Gastroesophageal sphincter (tissue), 4 donors: Measurements from ENCODE around the gene ABRAXAS1. TPM values are rescaled to one million over a fixed set of nuclear protein-coding genes. Genes with fewer than 3 reads are reported as not detected.
A peak's percentile ranks its signal among the peaks of the same experiment; 100 is the strongest.

Experiments
- ATAC-seq: fragments of 150-250 bp; one replicate; pipeline ENCODE4 v1.9.1; 2016; ENCODE audit warnings: mild to moderate bottlenecking, moderate library complexity
- H3K27ac ChIP-seq, 4 donors: fragments of 200-600 bp; sonication (generic) in 3 of 4; 1 replicate in 3 of 4; 2 replicates in 1 of 4; pipeline ENCODE4 v1.5.1; 2016 to 2019
- H3K27me3 ChIP-seq: fragments of 200-600 bp; sonication (generic); one replicate; pipeline ENCODE4 v1.5.1; 2019
- H3K36me3 ChIP-seq, 2 donors: fragments of 200-600 bp; sonication (generic); one replicate each; pipeline ENCODE4 v1.5.1; 2019; ENCODE audit warnings: control low read depth in 1 of 2
- H3K4me1 ChIP-seq, 3 donors: fragments of 200-600 bp; sonication (generic); 1 replicate in 2 of 3; 2 replicates in 1 of 3; pipeline ENCODE4 v1.5.1; 2016 to 2019; ENCODE audit warnings: control low read depth in 2 of 3
- H3K4me3 ChIP-seq, 2 donors: fragments of 200-600 bp; sonication (generic); one replicate each; pipeline ENCODE4 v1.5.1; 2019; ENCODE audit warnings: mild to moderate bottlenecking in 1 of 2, moderate library complexity in 1 of 2
- H3K9me3 ChIP-seq, 3 donors: fragments of 200-600 bp; sonication (generic); one replicate each; pipeline ENCODE4 v1.5.1; 2017 to 2019; ENCODE audit warnings: control low read depth in 2 of 3
- CTCF ChIP-seq, 4 experiments: fragments of 200-600 bp in 2 of 4; fragments of 450-650 bp in 2 of 4; sonication (generic) in 1 of 4; IDR thresholded peaks; one replicate each; pipeline ENCODE4 v1.5.1; 2017 to 2019; ENCODE audit warnings: antibody characterized with exemption in 4 of 4, mild to moderate bottlenecking in 2 of 4, moderate library complexity in 2 of 4
- EP300 ChIP-seq: sonication (generic); formaldehyde crosslinking; IDR thresholded peaks from one replicate; pipeline ENCODE4 v1.6.1; 2017; ENCODE audit warnings: antibody characterized with exemption, mild to moderate bottlenecking
- POLR2A ChIP-seq, 2 donors: fragments of 450-650 bp; IDR thresholded peaks; one replicate each; pipeline ENCODE4 v1.6.1; 2017; ENCODE audit warnings: antibody characterized with exemption in 2 of 2, mild to moderate bottlenecking in 2 of 2, moderate library complexity in 1 of 2
- POLR2AphosphoS5 ChIP-seq: sonication (generic); formaldehyde crosslinking; IDR thresholded peaks from one replicate; pipeline ENCODE4 v1.6.1; 2017; ENCODE audit warnings: antibody characterized with exemption
- WGBS, 2 donors: methylation state at CpG; one replicate each; pipeline ENCODE4 v1.1.5; 2018; ENCODE audit warnings: low coverage in 1 of 2; 5-methylcytosine and 5-hydroxymethylcytosine counted together
- total RNA-seq, 4 donors: library from RNA; depleted of rRNA; stranded (reverse); fragments of >200 nt; gene quantifications; one replicate each; pipeline ENCODE4 v1.1.0, GENCODE V29; 2016

ABRAXAS1 gene
- total RNA-seq, result 10 to 100 TPM in 3 of 4 donors, 1 to 10 TPM in 1; 8.3 to 18.4 (median 11.3) TPM

GRCh38 chr4:83484500-83485461 is at the start of gene ABRAXAS1:
Gene ABRAXAS1 (minus strand): TSS chr4:83485100. CDS start chr4:83485072, 28 bp downstream.
- H3K27me3 ChIP-seq, result no peaks in the 10 kb centered on the region
- H3K4me1 ChIP-seq, result peaks cover 0 to 23% (median 7%) of the 10 kb centered on the region in 3 donors
- ATAC-seq, result peak; percentile 97
- no peaks in the 10 kb centered on the region for H3K9me3 ChIP-seq
- peak; percentile 94 for TF ChIP-seq POLR2AphosphoS5
- TF ChIP-seq EP300, result no peak
- TF ChIP-seq POLR2A (IDR thresholded peaks at IDR 0.05), result peak; percentile 79 to 89
- H3K4me3 ChIP-seq, result peak within 1 kb of the TSS; percentile 47 to 71
- peak within 1 kb of the TSS; percentile 50 to 98 (median 91) for H3K27ac ChIP-seq
- H3K36me3 ChIP-seq, result peaks cover 0 to 12% of the 10 kb centered on the region in 2 donors
- WGBS, 2 donors, result 1 to 3% methylated on average over 23 to 53 of the region's 93 CpGs

- TF ChIP-seq POLR2AphosphoS5, result no peak
- TF ChIP-seq EP300, result no peak
- no peak for TF ChIP-seq POLR2A (IDR thresholded peaks at IDR 0.05)
- no peak for TF ChIP-seq CTCF (IDR thresholded peaks at IDR 0.05)
- Histone ChIP-seq H3K9me3 (peaks cover 0 to 10% (median 0%) of the 10 kb centered on the region in 3 donors), H3K27me3 (peaks cover 14% of the 10 kb centered on the region), H3K27ac (no peak overlapping the region), H3K36me3 (no peaks in the 10 kb centered on the region), H3K4me3 (no peak overlapping the region), H3K4me1 (no peaks in the 10 kb centered on the region)
- 94% methylated on average over 2 of the region's 2 CpGs; no CpG with 5 or more reads in 1 of the 2 donors for WGBS, 2 donors
- ATAC-seq, result no peak
Observed at GRCh38 chr4:83527671-83528070, 42.8 kb upstream of the ABRAXAS1 start.

- no peak for TF ChIP-seq POLR2A (IDR thresholded peaks at IDR 0.05)
- no peak for TF ChIP-seq CTCF (IDR thresholded peaks at IDR 0.05)
- TF ChIP-seq POLR2AphosphoS5, result no peak
- TF ChIP-seq EP300, result no peak
- H3K36me3 ChIP-seq, result no peaks in the 10 kb centered on the region
- no peaks in the 10 kb centered on the region for H3K4me1 ChIP-seq
- no peak overlapping the region for H3K4me3 ChIP-seq
- WGBS, 2 donors, result 63 to 83% methylated on average over 1 to 3 of the region's 3 CpGs
- H3K27ac ChIP-seq, result no peak overlapping the region
- no peaks in the 10 kb centered on the region for H3K9me3 ChIP-seq
- H3K27me3 ChIP-seq, result no peaks in the 10 kb centered on the region
- no peak for ATAC-seq
Observed at GRCh38 chr4:83522239-83522638, 37.3 kb upstream of the ABRAXAS1 start.

- Histone ChIP-seq H3K27ac (no peak overlapping the region), H3K27me3 (no peaks in the 10 kb centered on the region), H3K9me3 (no peaks in the 10 kb centered on the region), H3K4me3 (no peak overlapping the region), H3K36me3 (no peaks in the 10 kb centered on the region), H3K4me1 (no peaks in the 10 kb centered on the region)
- 50 to 100% methylated on average over 1 to 2 of the region's 3 CpGs for WGBS, 2 donors
- no peak for TF ChIP-seq EP300
- TF ChIP-seq POLR2AphosphoS5, result no peak
- no peak for TF ChIP-seq POLR2A (IDR thresholded peaks at IDR 0.05)
- no peak for TF ChIP-seq CTCF (IDR thresholded peaks at IDR 0.05)
- ATAC-seq, result no peak
Observed at GRCh38 chr4:83516042-83516772, 31.3 kb upstream of the ABRAXAS1 start.

GRCh38 chr4:83510442-83510841 is 25.5 kb upstream of the ABRAXAS1 start:
- TF ChIP-seq CTCF (IDR thresholded peaks at IDR 0.05), result no peak
- no peak for TF ChIP-seq POLR2A (IDR thresholded peaks at IDR 0.05)
- TF ChIP-seq EP300, result no peak
- no peak for TF ChIP-seq POLR2AphosphoS5
- Histone ChIP-seq H3K4me3 (no peak overlapping the region), H3K27me3 (no peaks in the 10 kb centered on the region), H3K4me1 (no peaks in the 10 kb centered on the region), H3K27ac (no peak overlapping the region), H3K9me3 (no peaks in the 10 kb centered on the region), H3K36me3 (no peaks in the 10 kb centered on the region)
- ATAC-seq, result no peak
- WGBS, 2 donors, result 87 to 100% methylated on average over 2 to 3 of the region's 4 CpGs
